Sigmoid colon (tissue), 7 donors: Measurements from ENCODE around the gene CAB39L. TPM values are rescaled to one million over a fixed set of nuclear protein-coding genes. Genes with fewer than 3 reads are reported as not detected.
A peak's percentile ranks its signal among the peaks of the same experiment; 100 is the strongest.
"Not testable (repeated sequence)": the region's sequence is repeated elsewhere in the genome, so short reads cannot be mapped to it uniquely, and the experiment has no call there.

Experiments
- DNase-seq: peaks from one replicate; pipeline ENCODE4 v3.0.0-alpha.2; 2019
- H3K27ac ChIP-seq, 4 donors: fragments of 200-600 bp; sonication (generic); one replicate each; pipeline ENCODE4 v1.5.1; 2016 to 2019; ENCODE audit warnings: mild to moderate bottlenecking in 1 of 4
- H3K27me3 ChIP-seq, 3 donors: fragments of 200-600 bp; sonication (generic); one replicate each; pipeline ENCODE4 v1.5.1; 2019; ENCODE audit warnings: mild to moderate bottlenecking in 1 of 3
- H3K36me3 ChIP-seq, 4 donors: fragments of 200-600 bp; sonication (generic); one replicate each; pipeline ENCODE4 v1.5.1; 2016 to 2019
- H3K4me1 ChIP-seq, 4 donors: fragments of 200-600 bp; sonication (generic); one replicate each; pipeline ENCODE4 v1.5.1; 2017 to 2019
- H3K4me3 ChIP-seq, 4 donors: fragments of 200-600 bp; sonication (generic); one replicate each; pipeline ENCODE4 v1.5.1; 2017 to 2019; ENCODE audit warnings: mild to moderate bottlenecking in 2 of 4, moderate library complexity in 1 of 4
- H3K9me3 ChIP-seq, 4 donors: fragments of 200-600 bp in 3 of 4; sonication (generic) in 3 of 4; one replicate each; pipeline versions ENCODE4 v1.5.1 to v1.6.1; 2013 to 2019
- CTCF ChIP-seq, 4 experiments: fragments of 450-650 bp in 3 of 4; fragments of 200-600 bp in 1 of 4; IDR thresholded peaks; one replicate each; pipeline ENCODE4 v1.5.1; 2016 to 2019; ENCODE audit warnings: antibody characterized with exemption in 4 of 4, mild to moderate bottlenecking in 3 of 4, moderate library complexity in 2 of 4
- EP300 ChIP-seq, 4 donors: sonication (generic); formaldehyde crosslinking; IDR thresholded peaks; one replicate each; pipeline ENCODE4 v1.6.1; 2017; ENCODE audit warnings: antibody characterized with exemption in 4 of 4
- POLR2A ChIP-seq, 2 donors: fragments of 450-650 bp; IDR thresholded peaks; one replicate each; pipeline ENCODE4 v1.6.1; 2016; ENCODE audit warnings: antibody characterized with exemption in 2 of 2, mild to moderate bottlenecking in 2 of 2, moderate library complexity in 2 of 2
- POLR2AphosphoS5 ChIP-seq, 4 donors: sonication (generic); formaldehyde crosslinking; IDR thresholded peaks; one replicate each; pipeline ENCODE4 v1.6.1; 2017; ENCODE audit warnings: antibody characterized with exemption in 4 of 4
- WGBS, 2 donors: extraction: QIAGEN DNeasy Blood & Tissue Kit; methylation state at CpG; one replicate each; pipeline ENCODE4 v1.1.7; 2013; 5-methylcytosine and 5-hydroxymethylcytosine counted together
- intact Hi-C: fragments of 100-400 bp; cut with DNase I; formaldehyde crosslinking; loops from one replicate; pipeline ENCODE4 v1.15.1; 2023
- polyA plus RNA-seq, 3 donors: library from polyadenylated mRNA; stranded (reverse); fragments of 200-250 nt; gene quantifications; one replicate each; pipeline ENCODE4 v1.2.3, GENCODE V29; 2013
- total RNA-seq, 4 donors: library from RNA; depleted of rRNA; stranded (reverse); fragments of >200 nt; gene quantifications; one replicate each; pipeline ENCODE4 v1.1.0, GENCODE V29; 2016
- donor health status: healthy with polysubstance abuse.
- donor health status: Bipolar disorder and iron deficiency.
- donor health status: healthy.

The CAB39L gene
- total and polyA plus RNA-seq, 7 donors: 5.5 to 180 (median 121) TPM

- no peaks in the 10 kb centered on the region for H3K27me3 ChIP-seq
- H3K27ac ChIP-seq: peak overlapping the region in 2 of 4 donors; percentile 16 to 38
- DNase-seq: no peak
- H3K36me3 ChIP-seq: no peaks in the 10 kb centered on the region
- peaks cover 0 to 28% (median 18%) of the 10 kb centered on the region in 4 donors for H3K4me1 ChIP-seq
- intact Hi-C loops: no loop called here
- H3K4me3 ChIP-seq: no peak overlapping the region
- no peak for TF ChIP-seq CTCF (IDR thresholded peaks at IDR 0.05)
- TF ChIP-seq EP300 (IDR thresholded peaks at IDR 0.05): no peak
- TF ChIP-seq POLR2A (IDR thresholded peaks at IDR 0.05): no peak
- TF ChIP-seq POLR2AphosphoS5 (IDR thresholded peaks at IDR 0.05): no peak
- H3K9me3 ChIP-seq: no peaks in the 10 kb centered on the region
Measured at GRCh38 chr13:49298416-49298815, 145.4 kb downstream of the CAB39L start.

GRCh38 chr13:49297338-49297737 lies 146.5 kb downstream of the CAB39L start:
- no peaks in the 10 kb centered on the region for H3K9me3 ChIP-seq
- no peak overlapping the region for H3K27ac ChIP-seq
- TF ChIP-seq POLR2AphosphoS5 (IDR thresholded peaks at IDR 0.05) (no peak), EP300 (IDR thresholded peaks at IDR 0.05) (no peak), POLR2A (IDR thresholded peaks at IDR 0.05) (no peak), CTCF (IDR thresholded peaks at IDR 0.05) (no peak)
- no peaks in the 10 kb centered on the region for H3K27me3 ChIP-seq
- H3K4me1 ChIP-seq: peaks cover 0 to 34% (median 25%) of the 10 kb centered on the region in 4 donors
- no peak overlapping the region for H3K4me3 ChIP-seq
- no peak for DNase-seq
- no peaks in the 10 kb centered on the region for H3K36me3 ChIP-seq
- intact Hi-C loops: no loop called here
- WGBS, 2 donors: 93% methylated on average over 4 of the region's 4 CpGs

DNA sequence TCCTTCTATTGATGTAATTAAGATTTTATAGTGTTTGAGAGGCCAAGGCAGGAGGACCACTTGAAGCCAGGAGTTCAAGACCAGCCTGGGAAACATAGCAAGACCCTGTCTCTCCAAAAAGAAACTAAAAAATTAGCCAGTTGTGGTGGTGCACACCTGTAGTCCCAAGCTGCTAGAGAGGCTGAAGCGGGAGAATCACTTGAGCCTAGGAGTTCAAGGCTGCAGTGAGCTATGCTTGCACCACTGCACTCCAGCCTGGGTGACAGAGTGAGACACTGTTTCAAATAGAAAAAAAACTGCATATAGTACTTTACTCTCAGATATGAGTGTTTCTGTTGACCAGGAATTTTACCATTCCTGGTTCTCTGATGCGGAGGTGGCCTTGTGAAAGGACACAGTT lies 147.2 kb downstream of the CAB39L start:
- DNase-seq: no peak
- Histone ChIP-seq H3K36me3 (no peaks in the 10 kb centered on the region), H3K27ac (no peak overlapping the region), H3K4me1 (peaks cover 0 to 29% (median 21%) of the 10 kb centered on the region in 4 donors), H3K27me3 (no peaks in the 10 kb centered on the region), H3K9me3 (no peaks in the 10 kb centered on the region), H3K4me3 (no peak overlapping the region)
- intact Hi-C loops: no loop called here
- WGBS, 2 donors: 96 to 98% methylated on average over 2 of the region's 2 CpGs
- TF ChIP-seq EP300 (IDR thresholded peaks at IDR 0.05) (no peak), POLR2A (IDR thresholded peaks at IDR 0.05) (no peak), CTCF (IDR thresholded peaks at IDR 0.05) (no peak), POLR2AphosphoS5 (IDR thresholded peaks at IDR 0.05) (no peak)

GRCh38 chr13:49295244-49295643 lies 148.6 kb downstream of the CAB39L start:
- Histone ChIP-seq H3K4me1 (peaks cover 0 to 24% (median 13%) of the 10 kb centered on the region in 4 donors), H3K27me3 (no peaks in the 10 kb centered on the region), H3K36me3 (no peaks in the 10 kb centered on the region), H3K27ac (peak overlapping the region in 2 of 4 donors; percentile 36 to 45), H3K9me3 (no peaks in the 10 kb centered on the region), H3K4me3 (no peak overlapping the region)
- 78 to 83% methylated on average over 6 of the region's 6 CpGs for WGBS, 2 donors
- no peak for DNase-seq
- TF ChIP-seq POLR2AphosphoS5 (IDR thresholded peaks at IDR 0.05) (peak in 1 of 4 donors; percentile 22), POLR2A (IDR thresholded peaks at IDR 0.05) (no peak), EP300 (IDR thresholded peaks at IDR 0.05) (no peak), CTCF (IDR thresholded peaks at IDR 0.05) (no peak)
- intact Hi-C loops: no loop called here

GRCh38 chr13:49294723-49295122 lies 149.1 kb downstream of the CAB39L start:
- H3K9me3 ChIP-seq, H3K4me3 ChIP-seq, intact Hi-C loops, DNase-seq, H3K27me3 ChIP-seq, H3K36me3 ChIP-seq: not testable (repeated sequence)
- Histone ChIP-seq H3K4me1 (peaks cover 0 to 24% (median 13%) of the 10 kb centered on the region in 4 donors), H3K27ac (peak overlapping the region in 2 of 4 donors; percentile 36 to 45)
- 97 to 98% methylated on average over 6 of the region's 6 CpGs for WGBS, 2 donors
